ENCODE results near the gene KRTAP5-4. TPM values are rescaled to one million over a fixed set of nuclear protein-coding genes. Genes with fewer than 3 reads are reported as not detected.
A peak's percentile ranks its signal among the peaks of the same experiment; 100 is the strongest.

Gene KRTAP5-4
- total RNA-seq, 1 donor, result not detected

GRCh38 chr11:1652442-1652770 lies 30.5 kb upstream of the KRTAP5-4 start:
- no peaks in the 10 kb centered on the region for H3K9me3 ChIP-seq (ENCODE audit: low read depth, low read length)
- H2AFZ ChIP-seq (ENCODE audit: low read length), result no peak overlapping the region
- H3K4me1 ChIP-seq (ENCODE audit: insufficient read depth, low read length), result no peaks in the 10 kb centered on the region
- no peak overlapping the region for H3K4me3 ChIP-seq (ENCODE audit: insufficient read depth, low read length)
- H3K27ac ChIP-seq (ENCODE audit: low read depth, low read length), result no peak overlapping the region
- no peaks in the 10 kb centered on the region for H3K79me2 ChIP-seq (ENCODE audit: insufficient read depth, low read length)
- no peak for TF ChIP-seq CTCF (IDR thresholded peaks at IDR 0.05; ENCODE audit: extremely low read depth, low read depth, low read length)
- H3K4me2 ChIP-seq (ENCODE audit: insufficient read depth, low read length), result no peak overlapping the region
- H3K27me3 ChIP-seq (ENCODE audit: insufficient read depth, low read length), result peaks cover 29% of the 10 kb centered on the region
- no peaks in the 10 kb centered on the region for H4K20me1 ChIP-seq (ENCODE audit: insufficient read depth, low read length)
- DNase-seq (ENCODE audit: insufficient read length, low spot score, missing footprints), result peak; percentile 47
- H3K36me3 ChIP-seq (ENCODE audit: insufficient read depth, low read length), result no peaks in the 10 kb centered on the region

- no peak overlapping the region for H3K4me2 ChIP-seq (ENCODE audit: insufficient read depth, low read length)
- H3K36me3 ChIP-seq (ENCODE audit: insufficient read depth, low read length), result no peaks in the 10 kb centered on the region
- DNase-seq (ENCODE audit: insufficient read length, low spot score, missing footprints), result peak; percentile 58
Measured at GRCh38 chr11:1652026-1652425, 30.1 kb upstream of the KRTAP5-4 start.

GRCh38 chr11:1651411-1651980 lies 29.6 kb upstream of the KRTAP5-4 start:
- no peak for TF ChIP-seq CTCF (IDR thresholded peaks at IDR 0.05; ENCODE audit: extremely low read depth, low read depth, low read length)
- DNase-seq (ENCODE audit: insufficient read length, low spot score, missing footprints), result no peak
- H3K27ac ChIP-seq (ENCODE audit: low read depth, low read length), result no peak overlapping the region
- H4K20me1 ChIP-seq (ENCODE audit: insufficient read depth, low read length), result no peaks in the 10 kb centered on the region
- no peaks in the 10 kb centered on the region for H3K36me3 ChIP-seq (ENCODE audit: insufficient read depth, low read length)
- no peak overlapping the region for H3K4me3 ChIP-seq (ENCODE audit: insufficient read depth, low read length)
- H3K9me3 ChIP-seq (ENCODE audit: low read depth, low read length), result no peaks in the 10 kb centered on the region
- H3K79me2 ChIP-seq (ENCODE audit: insufficient read depth, low read length), result no peaks in the 10 kb centered on the region
- no peaks in the 10 kb centered on the region for H3K4me1 ChIP-seq (ENCODE audit: insufficient read depth, low read length)
- no peak overlapping the region for H3K4me2 ChIP-seq (ENCODE audit: insufficient read depth, low read length)
- no peak overlapping the region for H2AFZ ChIP-seq (ENCODE audit: low read length)
- H3K27me3 ChIP-seq (ENCODE audit: insufficient read depth, low read length), result peaks cover 27% of the 10 kb centered on the region

More at GRCh38 chr11:1652026-1652425, 30.1 kb upstream of the KRTAP5-4 start:
- Histone ChIP-seq H3K4me3 (ENCODE audit: insufficient read depth, low read length) (no peak overlapping the region), H2AFZ (ENCODE audit: low read length) (no peak overlapping the region), H3K4me1 (ENCODE audit: insufficient read depth, low read length) (no peaks in the 10 kb centered on the region), H3K9me3 (ENCODE audit: low read depth, low read length) (no peaks in the 10 kb centered on the region), H3K79me2 (ENCODE audit: insufficient read depth, low read length) (no peaks in the 10 kb centered on the region), H3K27ac (ENCODE audit: low read depth, low read length) (no peak overlapping the region), H4K20me1 (ENCODE audit: insufficient read depth, low read length) (no peaks in the 10 kb centered on the region), H3K27me3 (ENCODE audit: insufficient read depth, low read length) (peaks cover 29% of the 10 kb centered on the region)
- TF ChIP-seq CTCF (IDR thresholded peaks at IDR 0.05; ENCODE audit: extremely low read depth, low read depth, low read length), result no peak

DNA sequence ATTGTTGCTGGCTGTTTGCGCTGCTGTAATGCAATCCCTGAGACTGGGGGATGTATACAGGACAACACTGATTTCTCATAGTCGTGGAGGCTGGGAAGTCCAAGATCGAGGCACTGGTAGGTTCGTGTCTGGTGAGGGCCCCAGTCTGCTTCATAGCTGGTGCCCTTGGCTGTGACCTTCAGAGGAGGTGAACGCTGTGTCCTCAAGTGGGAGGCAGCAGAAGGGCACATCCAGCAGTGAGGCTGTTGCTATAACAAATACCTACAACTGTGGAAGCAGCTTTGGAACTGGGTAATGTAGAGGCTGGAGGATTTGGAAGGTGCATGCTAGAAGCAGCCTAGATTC lies 29.0 kb upstream of the KRTAP5-4 start:
- H3K4me1 ChIP-seq (ENCODE audit: insufficient read depth, low read length), result no peaks in the 10 kb centered on the region
- H3K9me3 ChIP-seq (ENCODE audit: low read depth, low read length), result no peaks in the 10 kb centered on the region
- no peak overlapping the region for H3K4me3 ChIP-seq (ENCODE audit: insufficient read depth, low read length)
- no peak overlapping the region for H2AFZ ChIP-seq (ENCODE audit: low read length)
- no peak overlapping the region for H3K4me2 ChIP-seq (ENCODE audit: insufficient read depth, low read length)
- no peak for TF ChIP-seq CTCF (IDR thresholded peaks at IDR 0.05; ENCODE audit: extremely low read depth, low read depth, low read length)
- peaks cover 26% of the 10 kb centered on the region for H3K27me3 ChIP-seq (ENCODE audit: insufficient read depth, low read length)
- no peak overlapping the region for H3K27ac ChIP-seq (ENCODE audit: low read depth, low read length)
- H3K36me3 ChIP-seq (ENCODE audit: insufficient read depth, low read length), result no peaks in the 10 kb centered on the region
- DNase-seq (ENCODE audit: insufficient read length, low spot score, missing footprints), result peak; percentile 54
- H4K20me1 ChIP-seq (ENCODE audit: insufficient read depth, low read length), result no peaks in the 10 kb centered on the region
- no peaks in the 10 kb centered on the region for H3K79me2 ChIP-seq (ENCODE audit: insufficient read depth, low read length)

All from osteoblast (primary cell).